Suppressor macrophage treated with lipopolysaccharide for 1 hour (primary cell): Measurements from ENCODE around the gene AIG1.
"Not testable (repeated sequence)": the region's sequence is repeated elsewhere in the genome, so short reads cannot be mapped to it uniquely, and the experiment has no call there.

Experiments used
- DNase-seq, 3 donors: peaks; one replicate each; pipeline ENCODE4 v3.0.0-alpha.2; 2020 to 2022

AIG1 gene

GRCh38 chr6:143241111-143241510 is 180.4 kb downstream of the AIG1 start:
- DNase-seq, result no peak

- no peak for DNase-seq
Observed at GRCh38 chr6:143241911-143242310, 181.2 kb downstream of the AIG1 start.

GRCh38 chr6:143243786-143244185 is 183.1 kb downstream of the AIG1 start:
- no peak for DNase-seq

- no peak for DNase-seq
Observed at GRCh38 chr6:143245656-143246055, 185.0 kb downstream of the AIG1 start.

GRCh38 chr6:143246166-143246775 is 185.6 kb downstream of the AIG1 start:
- DNase-seq, result not testable (repeated sequence)

GRCh38 chr6:143247586-143247985 is 186.9 kb downstream of the AIG1 start:
- DNase-seq, result no peak

- DNase-seq, result no peak
Observed at GRCh38 chr6:143248359-143248758, 187.7 kb downstream of the AIG1 start.

GRCh38 chr6:143251288-143251687 is 190.6 kb downstream of the AIG1 start:
- no peak for DNase-seq

GRCh38 chr6:143252961-143253360 is 192.3 kb downstream of the AIG1 start:
- no peak for DNase-seq

GRCh38 chr6:143253586-143253985 is 192.9 kb downstream of the AIG1 start:
- no peak for DNase-seq

GRCh38 chr6:143258945-143259344 is 198.3 kb downstream of the AIG1 start:
- peak; percentile 46 to 64 (median 54) for DNase-seq

GRCh38 chr6:143260857-143261256 is 200.2 kb downstream of the AIG1 start:
- peak in 1 of 3 donors; percentile 22 for DNase-seq

- no peak for DNase-seq
Observed at GRCh38 chr6:143261899-143262436, 201.3 kb downstream of the AIG1 start.

GRCh38 chr6:143262859-143263258 is 202.2 kb downstream of the AIG1 start:
- no peak for DNase-seq

GRCh38 chr6:143264379-143264778 is 203.7 kb downstream of the AIG1 start:
- DNase-seq, result no peak

- DNase-seq, result no peak
Observed at GRCh38 chr6:143264986-143265764, 204.5 kb downstream of the AIG1 start.

- no peak for DNase-seq
Observed at GRCh38 chr6:143267760-143268159, 207.1 kb downstream of the AIG1 start.

GRCh38 chr6:143268439-143268838 is 207.8 kb downstream of the AIG1 start:
- no peak for DNase-seq

GRCh38 chr6:143270026-143270425 is 209.3 kb downstream of the AIG1 start:
- no peak for DNase-seq

- no peak for DNase-seq
Observed at GRCh38 chr6:143271024-143271423, 210.3 kb downstream of the AIG1 start.

- peak; percentile 29 to 34 (median 33) for DNase-seq
Observed at GRCh38 chr6:143276436-143276835, 215.7 kb downstream of the AIG1 start.

GRCh38 chr6:143279385-143279784 is 218.7 kb downstream of the AIG1 start:
- DNase-seq, result peak in 2 of 3 donors; percentile 3 to 10

- no peak for DNase-seq
Observed at GRCh38 chr6:143283887-143284645, 223.4 kb downstream of the AIG1 start.
